GM06990 (cell line): ENCODE data around the gene TMEM132C.

Source experiments
- DNase-seq: peaks from one replicate; pipeline ENCODE4 v3.0.0-alpha.2; 2011; ENCODE audit not compliant: insufficient read length; ENCODE audit errors: extremely low read depth
- H3K27me3 ChIP-seq: replicated peaks from 2 replicates; pipeline ENCODE4 v1.6.0; 2011; ENCODE audit warnings: low read length; ENCODE audit not compliant: control insufficient read depth, insufficient read depth
- H3K36me3 ChIP-seq: 2 replicates; pipeline ENCODE4 v1.5.1; 2011; ENCODE audit warnings: low read length; ENCODE audit not compliant: control insufficient read depth, insufficient read depth
- H3K4me3 ChIP-seq: replicated peaks from 2 replicates; pipeline ENCODE4 v1.5.1; 2011; ENCODE audit warnings: low read depth, mild to moderate bottlenecking, control low read depth, low read length
- CTCF ChIP-seq: IDR thresholded peaks from 2 replicates; pipeline ENCODE4 v1.5.1; 2011; ENCODE audit warnings: low read length, control low read depth, mild to moderate bottlenecking, inconsistent platforms; ENCODE audit not compliant: insufficient read depth, poor library complexity, severe bottlenecking

Gene TMEM132C

DNA sequence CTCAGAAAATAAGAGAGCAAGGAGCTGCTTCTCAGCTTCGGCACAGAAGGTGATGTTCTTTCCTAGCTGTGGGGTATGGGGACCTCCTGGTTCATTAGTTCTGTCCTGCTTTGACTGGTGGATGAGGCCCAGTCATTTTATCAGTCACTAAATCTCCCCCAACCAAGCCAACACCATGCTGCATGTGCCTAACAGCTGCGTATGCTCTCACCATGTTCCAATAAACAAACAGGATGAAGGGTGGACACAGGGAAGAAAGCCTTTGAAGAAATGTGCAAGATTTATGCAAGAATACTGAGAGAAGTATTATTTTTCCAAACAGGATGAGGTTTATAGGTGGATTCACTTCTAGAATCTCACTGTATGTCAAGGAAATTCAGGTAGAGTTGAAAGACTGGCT lies 156.2 kb downstream of the TMEM132C start:
- Histone ChIP-seq H3K27me3 (no peaks in the 10 kb centered on the region), H3K4me3 (no peak overlapping the region), H3K36me3 (no peaks in the 10 kb centered on the region)
- no peak for DNase-seq
- no peak for TF ChIP-seq CTCF

GRCh38 chr12:128424931-128425431 lies 158.0 kb downstream of the TMEM132C start:
- Histone ChIP-seq H3K4me3 (no peak overlapping the region), H3K27me3 (no peaks in the 10 kb centered on the region), H3K36me3 (no peaks in the 10 kb centered on the region)
- DNase-seq: no peak
- no peak for TF ChIP-seq CTCF

- Histone ChIP-seq H3K4me3 (no peak overlapping the region), H3K27me3 (no peaks in the 10 kb centered on the region), H3K36me3 (no peaks in the 10 kb centered on the region)
- DNase-seq: no peak
- no peak for TF ChIP-seq CTCF
Measured at GRCh38 chr12:128425666-128426331, 158.8 kb downstream of the TMEM132C start.

DNA sequence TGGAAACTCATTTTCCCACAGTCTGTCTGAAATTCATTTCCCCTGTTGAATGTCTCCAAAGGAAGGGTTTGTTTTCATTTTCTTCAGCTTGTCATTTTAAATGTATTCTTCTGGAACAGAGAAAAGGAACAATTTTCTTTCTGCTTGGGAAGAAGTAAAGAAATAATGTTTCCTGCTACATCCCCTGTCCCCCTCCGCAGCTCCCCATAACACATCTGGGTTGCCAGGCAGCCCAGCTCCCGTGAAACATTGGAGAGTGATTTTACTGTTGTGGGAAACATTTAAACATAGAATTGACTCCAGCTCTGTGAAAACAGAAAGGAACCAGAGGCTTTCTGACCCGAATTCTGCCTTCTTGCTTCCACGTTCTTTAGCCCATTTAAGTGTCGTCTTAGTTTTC lies 159.5 kb downstream of the TMEM132C start:
- Histone ChIP-seq H3K4me3 (no peak overlapping the region), H3K36me3 (no peaks in the 10 kb centered on the region), H3K27me3 (no peaks in the 10 kb centered on the region)
- TF ChIP-seq CTCF: no peak
- DNase-seq: no peak

DNA sequence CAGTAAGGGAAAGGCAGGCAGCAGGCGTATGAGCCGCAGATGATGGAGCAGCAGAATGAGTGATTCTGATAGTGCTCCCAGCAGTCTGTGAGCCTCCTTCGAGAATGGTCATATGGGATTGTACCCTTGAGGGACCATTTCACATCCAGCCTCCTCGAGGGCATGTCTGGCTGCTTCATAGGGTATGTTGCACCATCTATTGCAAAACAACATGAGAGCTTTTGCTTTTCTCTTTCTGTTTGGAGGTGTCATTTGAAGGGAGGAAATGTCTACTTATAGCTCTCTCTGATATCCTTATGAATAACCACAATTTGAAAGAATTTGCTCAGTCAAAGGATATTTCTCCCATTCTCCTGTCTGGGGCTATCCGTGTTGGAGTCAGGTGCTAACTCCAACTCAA lies 172.8 kb downstream of the TMEM132C start:
- Histone ChIP-seq H3K27me3 (no peaks in the 10 kb centered on the region), H3K36me3 (no peaks in the 10 kb centered on the region), H3K4me3 (no peak overlapping the region)
- DNase-seq: no peak
- TF ChIP-seq CTCF: no peak

- H3K36me3 ChIP-seq: no peaks in the 10 kb centered on the region
- TF ChIP-seq CTCF: no peak
- DNase-seq: no peak
- no peak overlapping the region for H3K4me3 ChIP-seq
- H3K27me3 ChIP-seq: no peaks in the 10 kb centered on the region
Measured at GRCh38 chr12:128442096-128442495, 175.1 kb downstream of the TMEM132C start.
